Measurements from ENCODE around the gene DIP2C.

GRCh38 chr10:459743-460142 lies 229.7 kb downstream of the DIP2C start:
- TF ChIP-seq, protein P1, sequence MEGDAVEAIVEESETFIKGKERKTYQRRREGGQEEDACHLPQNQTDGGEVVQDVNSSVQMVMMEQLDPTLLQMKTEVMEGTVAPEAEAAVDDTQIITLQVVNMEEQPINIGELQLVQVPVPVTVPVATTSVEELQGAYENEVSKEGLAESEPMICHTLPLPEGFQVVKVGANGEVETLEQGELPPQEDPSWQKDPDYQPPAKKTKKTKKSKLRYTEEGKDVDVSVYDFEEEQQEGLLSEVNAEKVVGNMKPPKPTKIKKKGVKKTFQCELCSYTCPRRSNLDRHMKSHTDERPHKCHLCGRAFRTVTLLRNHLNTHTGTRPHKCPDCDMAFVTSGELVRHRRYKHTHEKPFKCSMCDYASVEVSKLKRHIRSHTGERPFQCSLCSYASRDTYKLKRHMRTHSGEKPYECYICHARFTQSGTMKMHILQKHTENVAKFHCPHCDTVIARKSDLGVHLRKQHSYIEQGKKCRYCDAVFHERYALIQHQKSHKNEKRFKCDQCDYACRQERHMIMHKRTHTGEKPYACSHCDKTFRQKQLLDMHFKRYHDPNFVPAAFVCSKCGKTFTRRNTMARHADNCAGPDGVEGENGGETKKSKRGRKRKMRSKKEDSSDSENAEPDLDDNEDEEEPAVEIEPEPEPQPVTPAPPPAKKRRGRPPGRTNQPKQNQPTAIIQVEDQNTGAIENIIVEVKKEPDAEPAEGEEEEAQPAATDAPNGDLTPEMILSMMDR (IDR thresholded peaks at IDR 0.05) = no peak
- TF ChIP-seq EZH2 (IDR thresholded peaks at IDR 0.05; ENCODE audit: borderline replicate concordance, insufficient read depth, low read depth, low read length, poor library complexity, severe bottlenecking) = no peak
